Lower leg skin (tissue), 4 donors: Measurements from ENCODE around the gene YWHAB. TPM values are rescaled to one million over a fixed set of nuclear protein-coding genes. Genes with fewer than 3 reads are reported as not detected.

Experiments used
- DNase-seq, 2 donors: peaks; one replicate each; pipeline ENCODE4 v3.0.0-alpha.2; 2019; ENCODE audit warnings: low spot score in 2 of 2
- H3K4me3 ChIP-seq: fragments of 200-600 bp; sonication (generic); 2 replicates; pipeline ENCODE4 v1.5.1; 2017; ENCODE audit warnings: mild to moderate bottlenecking, low read depth; ENCODE audit not compliant: poor library complexity, severe bottlenecking
- POLR2A ChIP-seq, 2 donors: fragments of 450-650 bp; IDR thresholded peaks; one replicate each; pipeline ENCODE4 v1.6.1; 2016 to 2017; ENCODE audit warnings: antibody characterized with exemption in 2 of 2, mild to moderate bottlenecking in 1 of 2, moderate library complexity in 1 of 2
- WGBS, 2 donors: methylation state at CpG; one replicate each; pipeline ENCODE4 v1.1.5; 2018; 5-methylcytosine and 5-hydroxymethylcytosine counted together
- intact Hi-C: fragments of 100-400 bp; cut with DNase I; formaldehyde crosslinking; loops from one replicate; pipeline ENCODE4 v1.15.0; 2023; ENCODE audit warnings: low total_unique reads
- total RNA-seq, 4 donors: library from RNA; depleted of rRNA; stranded (reverse); fragments of >200 nt; gene quantifications; one replicate each; pipeline ENCODE4 v1.1.0, GENCODE V29; 2016
- TF ChIP-seq, protein P1 (sequence below), 3 donors: fragments of 450-650 bp; IDR thresholded peaks; one replicate each; pipeline ENCODE4 v1.5.1; 2016; ENCODE audit warnings: antibody characterized with exemption in 3 of 3, mild to moderate bottlenecking in 3 of 3, moderate library complexity in 2 of 3

YWHAB gene
- total RNA-seq, 4 donors from 2014 or later: 78.5 to 133 (median 105) TPM

DNA sequence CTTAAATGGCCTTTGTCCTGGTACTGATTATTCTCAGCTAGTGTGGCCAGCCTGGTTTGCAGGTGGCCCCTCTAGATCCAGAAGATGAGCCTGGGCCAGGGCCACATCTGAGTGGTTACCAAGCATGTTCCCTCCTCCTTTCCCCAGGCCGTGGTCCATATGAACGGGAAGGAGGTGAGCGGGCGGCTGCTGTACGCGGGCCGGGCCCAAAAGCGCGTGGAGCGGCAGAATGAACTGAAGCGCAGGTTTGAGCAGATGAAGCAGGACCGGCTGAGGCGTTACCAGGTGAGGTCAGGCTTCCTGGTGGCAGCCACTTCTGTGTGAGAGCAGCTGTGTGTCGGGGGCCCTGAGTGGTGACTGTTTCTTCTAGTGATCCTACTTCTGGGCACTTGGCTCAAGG, 35.9 kb downstream of the YWHAB start:
- TF ChIP-seq, protein P1, sequence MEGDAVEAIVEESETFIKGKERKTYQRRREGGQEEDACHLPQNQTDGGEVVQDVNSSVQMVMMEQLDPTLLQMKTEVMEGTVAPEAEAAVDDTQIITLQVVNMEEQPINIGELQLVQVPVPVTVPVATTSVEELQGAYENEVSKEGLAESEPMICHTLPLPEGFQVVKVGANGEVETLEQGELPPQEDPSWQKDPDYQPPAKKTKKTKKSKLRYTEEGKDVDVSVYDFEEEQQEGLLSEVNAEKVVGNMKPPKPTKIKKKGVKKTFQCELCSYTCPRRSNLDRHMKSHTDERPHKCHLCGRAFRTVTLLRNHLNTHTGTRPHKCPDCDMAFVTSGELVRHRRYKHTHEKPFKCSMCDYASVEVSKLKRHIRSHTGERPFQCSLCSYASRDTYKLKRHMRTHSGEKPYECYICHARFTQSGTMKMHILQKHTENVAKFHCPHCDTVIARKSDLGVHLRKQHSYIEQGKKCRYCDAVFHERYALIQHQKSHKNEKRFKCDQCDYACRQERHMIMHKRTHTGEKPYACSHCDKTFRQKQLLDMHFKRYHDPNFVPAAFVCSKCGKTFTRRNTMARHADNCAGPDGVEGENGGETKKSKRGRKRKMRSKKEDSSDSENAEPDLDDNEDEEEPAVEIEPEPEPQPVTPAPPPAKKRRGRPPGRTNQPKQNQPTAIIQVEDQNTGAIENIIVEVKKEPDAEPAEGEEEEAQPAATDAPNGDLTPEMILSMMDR (IDR thresholded peaks at IDR 0.05): no peak
- no peak for TF ChIP-seq POLR2A (IDR thresholded peaks at IDR 0.05)
- 95 to 97% methylated on average over 14 of the region's 14 CpGs for WGBS, 2 donors
- H3K4me3 ChIP-seq: no peak overlapping the region
- DNase-seq: no peak
- intact Hi-C loops: no loop called here

DNA sequence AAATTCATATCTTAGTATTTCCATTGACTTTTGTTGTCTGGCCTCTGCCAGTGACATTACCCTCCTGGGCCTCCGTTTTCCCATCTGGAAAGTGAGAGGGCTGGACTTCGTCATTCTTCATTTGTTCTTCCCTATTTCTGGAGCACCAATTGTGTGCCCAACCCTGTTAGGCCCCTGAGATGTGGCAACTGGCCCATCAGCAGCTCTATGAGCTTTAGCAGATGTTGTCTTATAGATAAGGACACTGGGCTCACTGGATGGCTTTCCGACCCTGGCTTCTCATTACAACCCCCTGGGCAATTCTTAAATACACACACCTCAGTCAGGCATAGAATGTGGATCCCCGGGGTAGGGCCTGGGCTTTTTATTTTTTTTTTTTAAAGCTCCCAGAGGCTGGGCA, 39.0 kb downstream of the YWHAB start:
- DNase-seq: no peak
- 67 to 68% methylated on average over 4 of the region's 4 CpGs for WGBS, 2 donors
- TF ChIP-seq, protein P1 (IDR thresholded peaks at IDR 0.05): no peak
- TF ChIP-seq POLR2A (IDR thresholded peaks at IDR 0.05): no peak
- intact Hi-C loops: no loop called here
- no peak overlapping the region for H3K4me3 ChIP-seq

- DNase-seq: peak in 1 of 2 donors; percentile 42
- no peak overlapping the region for H3K4me3 ChIP-seq
- 76 to 81% methylated on average over 3 of the region's 3 CpGs for WGBS, 2 donors
- TF ChIP-seq, protein P1 (IDR thresholded peaks at IDR 0.05): no peak
- TF ChIP-seq POLR2A (IDR thresholded peaks at IDR 0.05): no peak
- intact Hi-C loops: no loop called here
Observed at GRCh38 chr20:44928595-44928994, 43.1 kb downstream of the YWHAB start.

- no peak overlapping the region for H3K4me3 ChIP-seq
- DNase-seq: no peak
- no peak for TF ChIP-seq POLR2A (IDR thresholded peaks at IDR 0.05)
- TF ChIP-seq, protein P1 (IDR thresholded peaks at IDR 0.05): no peak
- WGBS, 2 donors: 91 to 94% methylated on average over 18 of the region's 18 CpGs
- intact Hi-C loops: no loop called here
Observed at GRCh38 chr20:44930517-44931168, 45.1 kb downstream of the YWHAB start.

- H3K4me3 ChIP-seq: no peak overlapping the region
- intact Hi-C loops: no loop called here
- TF ChIP-seq, protein P1 (IDR thresholded peaks at IDR 0.05): no peak
- no peak for TF ChIP-seq POLR2A (IDR thresholded peaks at IDR 0.05)
- DNase-seq: no peak
- 88 to 89% methylated on average over 3 of the region's 3 CpGs for WGBS, 2 donors
Observed at GRCh38 chr20:44931911-44932310, 46.4 kb downstream of the YWHAB start.

- intact Hi-C loops: no loop called here
- H3K4me3 ChIP-seq: no peak overlapping the region
- TF ChIP-seq, protein P1 (IDR thresholded peaks at IDR 0.05): no peak
- no peak for TF ChIP-seq POLR2A (IDR thresholded peaks at IDR 0.05)
- DNase-seq: no peak
- WGBS, 2 donors: 94 to 97% methylated on average over 8 of the region's 8 CpGs
Observed at GRCh38 chr20:44932916-44933315, 47.4 kb downstream of the YWHAB start.
